PC-3 (cell line): Measurements from ENCODE around the gene ACSM5.
"Not testable (repeated sequence)": the region's sequence is repeated elsewhere in the genome, so short reads cannot be mapped to it uniquely, and the experiment has no call there.

Source experiments
- EZH2 ChIP-seq: fragments of 300-600 bp; sonication (generic); IDR thresholded peaks from one replicate; pipeline ENCODE4 v1.6.1; 2017; ENCODE audit warnings: antibody characterized with exemption, mild to moderate bottlenecking, low read length; ENCODE audit not compliant: unreplicated experiment
- EZH2phosphoT487 ChIP-seq: fragments of 300-600 bp; sonication (generic); IDR thresholded peaks from 2 replicates; pipeline ENCODE4 v1.6.1; 2018; ENCODE audit warnings: mild to moderate bottlenecking, antibody characterized with exemption, low read length, borderline replicate concordance
- TF ChIP-seq, protein P1 (sequence below): fragments of 300-600 bp; sonication (generic); conservative IDR thresholded peaks from 2 replicates; pipeline ENCODE4 v1.5.1; 2017; ENCODE audit warnings: antibody characterized with exemption, low read depth, mild to moderate bottlenecking, low read length

DNA sequence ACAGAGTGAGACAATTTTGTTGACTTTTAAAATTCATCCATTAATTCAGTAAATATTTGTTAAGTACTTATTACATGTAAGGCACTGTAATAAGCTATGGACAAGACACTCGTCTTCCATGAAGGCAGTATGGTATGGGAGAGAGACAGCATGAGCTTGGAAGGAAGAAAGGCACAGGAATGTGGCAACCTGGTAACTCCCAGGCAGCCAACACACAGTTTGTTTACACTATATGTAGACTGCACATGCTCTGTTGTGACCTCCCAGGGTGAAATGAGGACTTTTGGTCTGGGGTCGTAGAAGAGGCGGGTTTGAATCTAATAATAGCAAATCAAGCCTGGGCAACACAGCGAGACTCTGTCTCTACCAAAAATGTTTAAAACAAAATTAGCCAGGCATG, 51.0 kb downstream of the ACSM5 start:
- TF ChIP-seq, protein P1, sequence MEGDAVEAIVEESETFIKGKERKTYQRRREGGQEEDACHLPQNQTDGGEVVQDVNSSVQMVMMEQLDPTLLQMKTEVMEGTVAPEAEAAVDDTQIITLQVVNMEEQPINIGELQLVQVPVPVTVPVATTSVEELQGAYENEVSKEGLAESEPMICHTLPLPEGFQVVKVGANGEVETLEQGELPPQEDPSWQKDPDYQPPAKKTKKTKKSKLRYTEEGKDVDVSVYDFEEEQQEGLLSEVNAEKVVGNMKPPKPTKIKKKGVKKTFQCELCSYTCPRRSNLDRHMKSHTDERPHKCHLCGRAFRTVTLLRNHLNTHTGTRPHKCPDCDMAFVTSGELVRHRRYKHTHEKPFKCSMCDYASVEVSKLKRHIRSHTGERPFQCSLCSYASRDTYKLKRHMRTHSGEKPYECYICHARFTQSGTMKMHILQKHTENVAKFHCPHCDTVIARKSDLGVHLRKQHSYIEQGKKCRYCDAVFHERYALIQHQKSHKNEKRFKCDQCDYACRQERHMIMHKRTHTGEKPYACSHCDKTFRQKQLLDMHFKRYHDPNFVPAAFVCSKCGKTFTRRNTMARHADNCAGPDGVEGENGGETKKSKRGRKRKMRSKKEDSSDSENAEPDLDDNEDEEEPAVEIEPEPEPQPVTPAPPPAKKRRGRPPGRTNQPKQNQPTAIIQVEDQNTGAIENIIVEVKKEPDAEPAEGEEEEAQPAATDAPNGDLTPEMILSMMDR: not testable (repeated sequence)
- not testable (repeated sequence) for TF ChIP-seq EZH2, EZH2phosphoT487
